Activated T-cell treated with anti-CD3 and anti-CD28 coated beads, Interleukin-2, amount 50 U/mL, for 24 hours (primary cell): ENCODE results near the gene PTPRU.
"Not testable (repeated sequence)": the region's sequence is repeated elsewhere in the genome, so short reads cannot be mapped to it uniquely, and the experiment has no call there.

Source experiments
- DNase-seq: peaks from one replicate; pipeline ENCODE4 v3.0.0-alpha.2; 2020
- H3K27ac Mint-ChIP-seq: 2 replicates; pipeline ENCODE4 v1.8.0; 2020; ENCODE audit warnings: mild to moderate bottlenecking, mixed read lengths
- H3K27me3 Mint-ChIP-seq: 2 replicates; pipeline ENCODE4 v1.8.0; 2020; ENCODE audit warnings: mixed read lengths
- H3K36me3 Mint-ChIP-seq: 2 replicates; pipeline ENCODE4 v1.8.0; 2020; ENCODE audit warnings: low read depth, mixed read lengths
- H3K4me1 Mint-ChIP-seq: 2 replicates; pipeline ENCODE4 v1.8.0; 2020; ENCODE audit warnings: low read depth, mixed read lengths
- H3K4me3 Mint-ChIP-seq: 2 replicates; pipeline ENCODE4 v1.8.0; 2020; ENCODE audit warnings: mild to moderate bottlenecking, moderate library complexity, mixed read lengths
- H3K9me3 Mint-ChIP-seq: 2 replicates; pipeline ENCODE4 v1.8.0; 2020; ENCODE audit warnings: mixed read lengths

The PTPRU gene

GRCh38 chr1:29232387-29232786, 3.9 kb upstream of the PTPRU start:
- Mint-ChIP-seq H3K4me3 (no peak overlapping the region), H3K9me3 (no peaks in the 10 kb centered on the region), H3K4me1 (peaks cover 33% of the 10 kb centered on the region), H3K27me3 (peaks cover 16% of the 10 kb centered on the region), H3K36me3 (peaks cover 20% of the 10 kb centered on the region), H3K27ac (no peak overlapping the region)
- DNase-seq = no peak

GRCh38 chr1:29233693-29234092, 2.6 kb upstream of the PTPRU start:
- Mint-ChIP-seq H3K9me3 (no peaks in the 10 kb centered on the region), H3K4me1 (peaks cover 36% of the 10 kb centered on the region), H3K36me3 (peaks cover 16% of the 10 kb centered on the region), H3K27ac (no peak overlapping the region), H3K4me3 (no peak overlapping the region), H3K27me3 (peaks cover 23% of the 10 kb centered on the region)
- DNase-seq = no peak

- H3K27ac Mint-ChIP-seq = no peak overlapping the region
- H3K36me3 Mint-ChIP-seq = peaks cover 12% of the 10 kb centered on the region
- no peak overlapping the region for H3K4me3 Mint-ChIP-seq
- H3K4me1 Mint-ChIP-seq = peaks cover 32% of the 10 kb centered on the region
- H3K27me3 Mint-ChIP-seq = peaks cover 31% of the 10 kb centered on the region
- no peak for DNase-seq
- no peaks in the 10 kb centered on the region for H3K9me3 Mint-ChIP-seq
Measured at GRCh38 chr1:29234471-29234870, 1.9 kb upstream of the PTPRU start.

- not testable (repeated sequence) for H3K4me3 Mint-ChIP-seq
Measured at GRCh38 chr1:29234881-29235280, 1.4 kb upstream of the PTPRU start.

GRCh38 chr1:29236712-29237128, 398 bp downstream of the PTPRU start:
- peaks cover 51% of the 10 kb centered on the region for H3K27me3 Mint-ChIP-seq
- H3K9me3 Mint-ChIP-seq = no peaks in the 10 kb centered on the region
- H3K36me3 Mint-ChIP-seq = no peaks in the 10 kb centered on the region

More at GRCh38 chr1:29234881-29235280, 1.4 kb upstream of the PTPRU start:
- H3K36me3 Mint-ChIP-seq, H3K27ac Mint-ChIP-seq, H3K9me3 Mint-ChIP-seq, DNase-seq: not testable (repeated sequence)
- peaks cover 28% of the 10 kb centered on the region for H3K4me1 Mint-ChIP-seq
- H3K27me3 Mint-ChIP-seq = peaks cover 35% of the 10 kb centered on the region

GRCh38 chr1:29237129-29237821, 953 bp downstream of the PTPRU start:
- no peaks in the 10 kb centered on the region for H3K36me3 Mint-ChIP-seq
- DNase-seq = peak; percentile 45
- no peaks in the 10 kb centered on the region for H3K9me3 Mint-ChIP-seq
- peaks cover 19% of the 10 kb centered on the region for H3K4me1 Mint-ChIP-seq
- H3K27ac Mint-ChIP-seq = peak overlapping the region; percentile 23
- H3K27me3 Mint-ChIP-seq = peaks cover 55% of the 10 kb centered on the region
- peak overlapping the region; percentile 65 for H3K4me3 Mint-ChIP-seq

More at GRCh38 chr1:29236712-29237128, 398 bp downstream of the PTPRU start:
- H3K27ac Mint-ChIP-seq = peak overlapping the region; percentile 23
- peak overlapping the region; percentile 65 for H3K4me3 Mint-ChIP-seq
- no peak for DNase-seq
- peaks cover 19% of the 10 kb centered on the region for H3K4me1 Mint-ChIP-seq

- Mint-ChIP-seq H3K27ac (peak overlapping the region; percentile 45), H3K4me1 (peaks cover 19% of the 10 kb centered on the region), H3K36me3 (no peaks in the 10 kb centered on the region), H3K27me3 (peaks cover 55% of the 10 kb centered on the region), H3K4me3 (peak overlapping the region; percentile 72), H3K9me3 (no peaks in the 10 kb centered on the region)
- DNase-seq = peak; percentile 49
Measured at GRCh38 chr1:29237852-29238619, 1.7 kb downstream of the PTPRU start.

- Mint-ChIP-seq H3K27ac (no peak overlapping the region), H3K4me1 (peaks cover 19% of the 10 kb centered on the region), H3K36me3 (no peaks in the 10 kb centered on the region), H3K4me3 (peak overlapping the region; percentile 60), H3K9me3 (no peaks in the 10 kb centered on the region), H3K27me3 (peaks cover 55% of the 10 kb centered on the region)
- DNase-seq = no peak
Measured at GRCh38 chr1:29238620-29239002, 2.3 kb downstream of the PTPRU start.

- no peak for DNase-seq
Measured at GRCh38 chr1:29239142-29239541, 2.8 kb downstream of the PTPRU start.

GRCh38 chr1:29240400-29240837, 4.1 kb downstream of the PTPRU start:
- H3K27me3 Mint-ChIP-seq = peaks cover 55% of the 10 kb centered on the region

More at GRCh38 chr1:29239142-29239541, 2.8 kb downstream of the PTPRU start:
- Mint-ChIP-seq H3K4me1 (peaks cover 19% of the 10 kb centered on the region), H3K4me3 (no peak overlapping the region), H3K27me3 (peaks cover 55% of the 10 kb centered on the region), H3K36me3 (no peaks in the 10 kb centered on the region), H3K9me3 (no peaks in the 10 kb centered on the region), H3K27ac (no peak overlapping the region)

GRCh38 chr1:29240986-29241385, 4.7 kb downstream of the PTPRU start:
- H3K27ac Mint-ChIP-seq = no peak overlapping the region

More at GRCh38 chr1:29240400-29240837, 4.1 kb downstream of the PTPRU start:
- no peaks in the 10 kb centered on the region for H3K9me3 Mint-ChIP-seq
- H3K36me3 Mint-ChIP-seq = no peaks in the 10 kb centered on the region
- H3K4me3 Mint-ChIP-seq = no peak overlapping the region
- H3K4me1 Mint-ChIP-seq = peaks cover 19% of the 10 kb centered on the region
- no peak for DNase-seq
- H3K27ac Mint-ChIP-seq = no peak overlapping the region

GRCh38 chr1:29243023-29243870, 6.9 kb downstream of the PTPRU start:
- Mint-ChIP-seq H3K9me3 (no peaks in the 10 kb centered on the region), H3K4me3 (no peak overlapping the region), H3K27me3 (peaks cover 49% of the 10 kb centered on the region), H3K27ac (no peak overlapping the region), H3K36me3 (no peaks in the 10 kb centered on the region), H3K4me1 (peaks cover 4% of the 10 kb centered on the region)
- no peak for DNase-seq

More at GRCh38 chr1:29240986-29241385, 4.7 kb downstream of the PTPRU start:
- Mint-ChIP-seq H3K4me3 (no peak overlapping the region), H3K9me3 (no peaks in the 10 kb centered on the region), H3K4me1 (peaks cover 16% of the 10 kb centered on the region), H3K36me3 (no peaks in the 10 kb centered on the region), H3K27me3 (peaks cover 49% of the 10 kb centered on the region)
- DNase-seq = no peak

GRCh38 chr1:29243871-29244200, 7.5 kb downstream of the PTPRU start:
- H3K27me3 Mint-ChIP-seq = peaks cover 46% of the 10 kb centered on the region
- no peak for DNase-seq
- H3K27ac Mint-ChIP-seq = no peak overlapping the region
- H3K4me1 Mint-ChIP-seq = no peaks in the 10 kb centered on the region
- no peak overlapping the region for H3K4me3 Mint-ChIP-seq
- no peaks in the 10 kb centered on the region for H3K36me3 Mint-ChIP-seq
- H3K9me3 Mint-ChIP-seq = no peaks in the 10 kb centered on the region

GRCh38 chr1:29245261-29245660, 8.9 kb downstream of the PTPRU start:
- H3K4me3 Mint-ChIP-seq = no peak overlapping the region
- H3K9me3 Mint-ChIP-seq = no peaks in the 10 kb centered on the region
- DNase-seq = no peak
- no peaks in the 10 kb centered on the region for H3K4me1 Mint-ChIP-seq
- H3K27me3 Mint-ChIP-seq = peaks cover 35% of the 10 kb centered on the region
- H3K27ac Mint-ChIP-seq = no peak overlapping the region
- H3K36me3 Mint-ChIP-seq = no peaks in the 10 kb centered on the region
